Right renal pelvis (tissue), 4 donors: ENCODE measurements around the gene EGFL7. TPM values are rescaled to one million over a fixed set of nuclear protein-coding genes. Genes with fewer than 3 reads are reported as not detected.

Experiments used
- DNase-seq, 4 donors: peaks; one replicate each; pipeline ENCODE4 v3.0.0-alpha.2; 2013; ENCODE audit warnings: low read depth in 4 of 4, low spot score in 3 of 4, missing footprints in 1 of 4
- polyA plus RNA-seq, 4 donors: library from polyadenylated mRNA; unstranded; fragments of 120-200 nt; gene quantifications; one replicate each; pipeline ENCODE4 v1.2.1, GENCODE V29; 2013; ENCODE audit not compliant: insufficient read length in 4 of 4

Gene EGFL7
- polyA plus RNA-seq, 4 donors = 52.6 to 97.9 (median 59.2) TPM

DNA sequence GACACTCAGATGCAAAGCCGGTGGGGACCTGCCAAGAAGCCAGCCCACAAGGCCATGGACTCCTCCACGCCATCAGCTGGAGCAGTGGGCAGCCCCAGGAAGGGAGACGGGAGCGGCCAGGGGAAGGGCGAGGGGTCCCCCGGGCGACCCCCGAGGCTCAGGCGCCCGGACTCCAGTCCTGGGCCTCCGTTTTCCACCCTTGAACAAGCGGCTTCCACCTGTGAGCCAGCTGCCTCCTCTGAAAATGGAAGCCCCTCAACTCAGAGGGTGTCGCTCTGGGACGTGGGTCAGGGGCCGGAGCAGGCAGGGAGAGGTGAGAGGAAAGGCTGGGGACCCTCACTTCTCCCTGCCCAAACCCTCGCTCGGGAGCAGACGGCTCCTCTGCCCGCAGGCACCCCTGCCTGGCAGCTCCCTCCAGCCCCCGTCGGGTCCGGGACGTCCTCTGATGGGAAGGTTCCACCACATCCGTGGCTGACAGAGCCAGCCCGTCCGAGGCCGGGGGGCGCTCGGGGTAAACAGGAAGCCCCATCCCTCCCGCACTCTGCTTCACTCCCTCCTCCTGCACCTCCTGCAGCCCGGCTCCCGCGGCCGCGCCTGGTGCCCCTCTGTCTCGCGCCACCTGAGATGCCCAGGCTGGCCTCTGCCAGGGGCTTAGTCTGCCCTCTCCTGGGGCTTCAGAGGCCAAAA is 3.7 kb upstream of the EGFL7 start:
- DNase-seq = no peak

DNA sequence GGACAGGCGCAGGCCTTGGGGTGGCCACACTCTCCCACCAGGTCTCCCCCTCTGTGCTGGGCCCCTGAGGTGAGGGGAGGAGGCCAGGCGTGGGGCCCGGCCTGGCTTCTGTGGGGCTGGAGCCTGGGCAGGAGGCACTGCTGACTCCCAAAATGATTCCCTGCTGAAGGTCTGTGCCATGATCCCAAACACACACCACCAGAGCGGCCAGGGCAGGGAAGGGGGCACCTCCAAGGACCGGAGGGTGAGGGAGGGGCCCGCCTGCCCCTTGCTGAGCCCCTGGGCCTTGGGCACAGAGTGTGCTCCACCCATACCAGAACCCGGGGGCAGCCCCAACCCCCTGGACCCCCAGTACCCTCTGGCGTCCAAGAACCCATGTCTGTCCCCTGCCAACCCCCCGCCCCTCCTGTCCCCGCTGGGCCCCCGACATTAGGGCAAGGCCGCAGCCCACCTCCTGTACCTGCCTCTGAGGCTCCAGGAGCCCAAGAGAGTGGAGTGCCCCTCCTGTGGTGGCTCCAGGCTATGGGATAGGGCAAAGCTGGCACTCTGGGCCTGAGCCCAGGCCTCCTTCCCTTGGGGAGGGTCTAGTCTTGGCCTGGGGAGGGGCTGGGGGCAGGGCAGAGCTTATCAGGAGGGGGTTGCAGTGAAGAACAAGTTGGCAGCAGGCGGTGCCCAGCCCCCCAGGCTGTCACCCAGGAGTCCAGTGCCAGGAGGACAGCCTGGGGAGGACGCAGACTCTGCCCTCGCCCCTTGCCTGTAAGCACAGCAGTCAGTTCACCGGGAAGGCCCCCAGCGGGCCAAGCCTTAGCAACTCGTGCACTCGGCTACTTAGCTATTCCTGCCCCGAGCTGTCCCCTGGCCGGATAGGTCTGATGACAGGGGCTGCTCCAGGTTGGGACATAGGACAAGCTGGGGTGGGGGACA is 2.6 kb upstream of the EGFL7 start:
- DNase-seq = no peak

DNA sequence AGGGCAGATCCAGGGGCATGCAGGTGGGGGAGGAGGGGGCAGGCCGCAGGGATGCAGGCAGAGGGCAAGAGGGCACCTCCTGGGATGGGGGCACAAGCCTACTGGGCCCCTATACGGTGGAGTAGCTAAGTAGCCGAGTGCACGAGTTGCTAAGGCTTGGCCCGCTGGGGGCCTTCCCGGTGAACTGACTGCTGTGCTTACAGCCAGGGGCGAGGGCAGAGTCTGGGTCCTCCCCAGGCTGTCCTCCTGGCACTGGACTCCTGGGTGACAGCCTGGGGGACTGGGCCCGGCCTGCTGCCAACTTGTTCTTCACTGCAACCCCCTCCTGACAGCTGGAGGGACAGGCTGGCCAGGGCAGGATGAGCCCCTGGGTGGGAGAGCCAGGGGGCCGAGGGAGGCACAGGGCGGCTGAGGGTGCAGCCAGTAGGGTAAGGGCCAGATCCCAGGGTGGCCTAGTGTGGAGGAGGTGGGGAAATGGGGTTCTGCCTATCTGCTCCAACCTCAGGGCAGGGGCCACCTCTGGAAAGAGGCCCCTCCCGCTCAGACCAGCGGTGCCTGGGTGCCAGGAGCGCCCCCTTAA is 1.7 kb upstream of the EGFL7 start:
- DNase-seq = no peak

DNA sequence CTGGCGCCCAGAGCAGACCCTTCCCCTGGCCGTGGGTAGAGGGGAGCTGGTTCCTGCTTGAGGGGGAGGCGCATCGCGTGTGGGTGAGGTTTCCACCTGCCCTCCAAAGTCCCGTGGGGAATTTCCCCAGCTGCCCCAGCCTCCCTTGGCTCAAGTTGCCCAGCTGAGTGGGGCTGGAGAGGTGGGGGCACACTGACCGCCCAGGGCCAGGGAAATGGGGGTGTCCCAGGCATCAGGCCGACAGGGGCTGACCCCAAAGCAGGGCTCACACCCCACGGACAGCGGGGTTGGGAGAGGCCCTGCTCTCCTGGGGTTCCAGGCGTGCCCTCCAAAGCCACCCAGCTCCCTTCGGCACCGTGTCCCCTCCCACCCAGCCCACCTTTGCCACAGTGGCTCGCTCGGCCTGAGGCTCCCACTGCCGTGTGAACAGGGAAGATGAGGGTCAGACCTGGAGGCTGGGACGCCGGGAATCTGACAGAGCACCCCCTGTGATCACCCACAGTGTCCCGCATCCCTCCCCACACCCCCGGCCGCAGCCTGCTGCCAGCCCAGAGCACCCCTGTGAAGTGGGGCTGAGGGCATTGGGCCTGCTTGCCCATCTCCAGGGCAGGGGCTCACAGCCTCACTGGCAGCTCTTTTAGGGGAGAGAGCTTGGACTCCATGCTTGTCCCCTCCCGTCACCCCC is 933 bp upstream of the EGFL7 start:
- DNase-seq = no peak

DNA sequence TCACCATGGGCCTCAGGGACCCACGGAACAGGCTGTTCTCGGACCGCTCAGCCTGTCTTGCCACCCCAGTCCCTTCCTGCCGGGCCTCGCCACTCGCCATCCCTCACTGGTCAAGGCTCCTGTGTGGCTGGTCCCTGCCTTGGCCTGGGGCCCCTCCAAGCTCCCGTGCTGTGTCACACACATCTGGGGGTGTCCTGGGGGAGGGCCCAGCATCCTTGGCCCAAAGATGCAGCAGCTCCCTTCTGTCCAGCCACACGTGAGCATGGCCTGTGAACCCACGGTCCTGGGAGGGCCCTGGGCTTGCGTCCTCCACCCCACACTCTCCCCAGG is 425 bp upstream of the EGFL7 start:
- DNase-seq = no peak

DNA sequence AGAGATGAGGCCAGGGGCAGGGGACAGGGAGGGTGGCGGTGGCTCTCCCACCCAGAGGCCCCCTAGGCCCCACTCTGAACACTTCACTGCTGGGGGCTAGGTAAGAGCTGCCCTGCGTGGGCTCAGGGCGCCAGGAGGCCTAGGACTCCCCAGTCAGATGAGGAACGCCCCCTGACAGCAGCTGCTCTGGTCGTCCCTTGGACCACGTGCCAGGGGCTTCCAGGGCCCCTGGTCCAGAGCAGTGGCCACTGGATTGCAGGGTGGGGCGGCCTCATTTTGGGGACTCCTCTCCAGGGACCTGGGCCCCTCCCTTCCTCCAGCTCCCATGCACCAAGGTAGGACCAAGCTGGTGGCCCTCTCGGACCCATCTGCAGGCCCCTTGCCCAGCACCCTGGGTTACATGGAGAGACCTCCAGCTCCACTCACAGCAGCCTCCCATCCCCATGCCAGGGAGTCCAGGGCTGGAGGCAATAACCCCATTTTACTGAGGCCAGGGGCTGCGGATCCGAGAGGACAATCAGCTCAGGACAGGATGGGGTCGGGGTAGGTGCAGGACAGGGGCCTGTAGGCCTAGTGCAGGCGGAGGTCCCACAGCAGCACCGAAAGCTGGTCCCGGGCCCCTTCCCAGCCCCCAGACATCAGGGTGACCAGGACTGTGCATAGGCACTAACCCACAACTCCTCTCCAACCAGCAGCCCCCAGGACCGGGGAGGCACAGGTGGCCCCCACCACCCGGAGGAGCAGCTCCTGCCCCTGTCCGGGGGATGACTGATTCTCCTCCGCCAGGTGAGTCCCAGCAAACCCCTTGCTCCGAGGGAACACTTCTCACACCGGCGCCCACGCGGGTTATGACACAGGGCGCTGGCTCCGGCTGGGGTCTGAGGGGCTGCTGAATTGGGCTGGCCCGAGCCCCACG is 1.5 kb downstream of the EGFL7 start:
- DNase-seq = no peak

DNA sequence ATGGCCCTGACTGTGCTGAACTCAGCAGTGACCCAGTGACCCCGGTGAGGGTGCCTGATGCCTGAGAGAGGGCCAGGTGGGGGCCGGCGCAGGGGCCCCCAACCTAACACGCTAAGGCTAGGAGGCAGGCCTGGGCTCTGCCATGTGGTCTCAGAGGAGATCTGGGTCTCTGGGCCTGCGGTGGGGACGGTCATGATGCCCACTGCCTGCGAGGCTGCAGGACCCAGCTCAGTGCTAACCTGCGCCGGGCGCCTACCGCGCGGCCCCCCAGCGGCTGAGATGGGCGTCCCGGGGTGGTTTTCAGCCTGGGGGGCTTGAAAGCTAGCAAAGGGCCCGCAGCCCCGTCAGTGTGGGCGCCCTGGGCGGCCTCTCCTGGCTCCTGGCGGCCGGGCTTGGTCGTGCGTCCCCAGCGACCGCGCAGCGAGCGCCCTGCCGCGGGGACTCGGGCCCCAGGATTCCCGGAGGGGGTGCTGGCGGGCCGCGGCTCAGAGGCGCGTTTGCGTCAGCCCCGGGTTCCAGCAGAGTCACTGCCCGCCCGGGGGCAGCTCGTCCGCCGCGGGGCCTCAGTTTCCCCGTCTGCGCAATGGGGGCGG is 2.5 kb downstream of the EGFL7 start:
- DNase-seq = no peak

DNA sequence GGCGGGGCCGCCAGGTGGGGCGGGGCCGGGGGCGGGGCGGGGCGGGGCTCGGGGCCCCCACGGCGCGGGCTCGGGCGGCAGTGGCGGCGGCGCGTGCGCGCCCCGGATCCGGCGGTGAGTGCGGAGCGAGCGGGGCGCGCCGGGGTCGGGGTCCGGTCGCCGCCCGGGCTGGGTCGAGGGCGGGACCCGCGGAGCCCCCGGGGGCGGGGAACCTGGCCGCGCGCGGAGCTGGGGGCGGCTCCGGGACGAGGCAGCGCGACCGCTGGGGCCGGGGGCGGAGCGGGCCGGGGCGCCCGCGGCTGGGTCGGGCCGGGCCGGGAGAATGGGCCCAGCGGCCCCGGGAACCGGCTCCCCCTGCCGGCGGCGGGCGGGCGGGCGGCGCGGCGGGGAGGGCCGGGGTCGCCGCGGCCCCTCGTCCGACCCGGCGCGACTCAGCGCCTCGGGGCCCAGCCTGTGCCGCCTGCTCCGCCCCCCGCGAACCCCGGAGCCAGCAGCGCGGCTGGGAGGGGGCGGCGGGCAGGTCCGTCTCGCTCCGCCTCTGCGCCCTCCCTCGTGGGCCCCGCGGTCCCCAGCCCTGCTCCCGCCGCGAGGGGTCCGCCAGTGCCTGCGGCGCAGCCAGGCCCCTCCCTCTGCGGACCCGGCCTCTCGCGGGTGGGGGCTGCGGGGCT is 3.1 kb downstream of the EGFL7 start:
- DNase-seq = no peak

DNA sequence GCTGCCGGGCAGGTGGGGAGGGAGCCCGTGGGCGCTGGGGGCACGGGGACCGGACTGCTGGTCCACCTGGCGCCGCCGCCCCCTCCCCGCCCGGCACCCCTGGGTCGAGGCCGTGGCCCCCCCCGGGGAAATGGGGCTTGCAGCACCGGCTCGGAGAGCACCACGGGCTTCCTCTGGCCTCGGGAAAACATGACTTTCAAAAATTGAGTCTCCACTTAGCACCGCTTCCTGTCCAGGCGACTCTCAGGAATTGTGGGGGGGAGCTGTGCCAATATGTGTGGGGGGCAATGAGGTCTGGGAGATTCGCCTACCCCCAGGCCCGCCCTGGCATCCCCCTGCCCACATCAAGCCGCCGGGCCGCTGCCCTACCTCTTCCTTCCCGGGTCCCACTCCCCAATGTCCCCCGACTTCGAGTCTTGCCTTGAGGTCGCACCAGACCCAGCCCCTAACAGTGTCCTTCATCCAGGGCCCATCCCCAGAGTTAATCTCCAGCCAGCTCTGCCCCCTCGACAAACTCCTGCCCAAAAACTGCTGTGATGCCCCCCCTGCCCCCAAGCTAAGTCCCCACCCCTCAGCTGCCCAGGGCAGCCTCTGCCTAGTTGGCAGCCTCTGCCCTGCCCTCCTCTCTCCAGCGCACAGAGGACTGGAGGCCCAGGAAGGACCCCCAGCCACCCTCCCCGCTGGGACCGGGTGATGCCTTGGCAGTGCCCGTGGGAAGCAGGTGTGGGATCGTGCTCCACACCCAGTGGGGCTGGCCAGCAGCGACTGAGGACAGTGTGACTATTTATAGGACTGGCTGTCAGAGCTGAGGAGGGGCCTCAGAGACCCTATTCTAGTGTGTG is 3.9 kb downstream of the EGFL7 start:
- no peak for DNase-seq

DNA sequence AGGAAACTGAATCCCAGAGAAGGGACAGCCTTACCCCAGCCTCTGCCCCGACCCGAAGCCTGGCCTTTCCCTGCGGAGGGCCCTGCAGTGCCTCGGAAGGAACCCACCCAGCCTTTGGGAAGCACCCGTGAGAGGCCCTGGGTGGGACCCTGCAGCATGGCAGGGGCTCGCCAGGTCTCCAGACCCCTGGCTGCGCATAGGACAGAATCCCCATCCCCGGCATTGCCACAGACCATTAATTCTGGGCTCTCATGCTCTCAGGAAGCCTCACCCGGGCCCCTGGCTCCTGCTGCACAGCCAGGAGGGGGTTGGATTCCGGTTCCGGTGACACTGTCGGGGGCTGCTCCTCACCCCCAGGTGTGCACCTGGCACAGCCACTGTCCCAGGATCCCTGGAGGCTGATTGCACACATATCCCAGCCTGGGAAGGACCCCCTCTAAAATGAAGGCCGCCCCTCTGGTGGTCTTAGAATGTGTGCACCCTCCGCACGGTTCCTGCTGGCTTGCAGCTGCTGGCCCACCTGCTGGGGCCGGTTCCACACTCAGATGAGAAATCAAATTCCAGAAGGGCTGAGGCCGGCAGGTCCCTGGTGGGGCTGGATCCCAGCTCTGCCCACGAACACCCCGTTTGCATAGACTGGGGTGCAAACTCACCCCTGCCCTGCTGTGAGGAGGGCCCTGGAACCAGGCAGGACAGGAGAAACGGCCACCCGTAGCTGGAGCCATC is 4.7 kb downstream of the EGFL7 start:
- DNase-seq = no peak

DNA sequence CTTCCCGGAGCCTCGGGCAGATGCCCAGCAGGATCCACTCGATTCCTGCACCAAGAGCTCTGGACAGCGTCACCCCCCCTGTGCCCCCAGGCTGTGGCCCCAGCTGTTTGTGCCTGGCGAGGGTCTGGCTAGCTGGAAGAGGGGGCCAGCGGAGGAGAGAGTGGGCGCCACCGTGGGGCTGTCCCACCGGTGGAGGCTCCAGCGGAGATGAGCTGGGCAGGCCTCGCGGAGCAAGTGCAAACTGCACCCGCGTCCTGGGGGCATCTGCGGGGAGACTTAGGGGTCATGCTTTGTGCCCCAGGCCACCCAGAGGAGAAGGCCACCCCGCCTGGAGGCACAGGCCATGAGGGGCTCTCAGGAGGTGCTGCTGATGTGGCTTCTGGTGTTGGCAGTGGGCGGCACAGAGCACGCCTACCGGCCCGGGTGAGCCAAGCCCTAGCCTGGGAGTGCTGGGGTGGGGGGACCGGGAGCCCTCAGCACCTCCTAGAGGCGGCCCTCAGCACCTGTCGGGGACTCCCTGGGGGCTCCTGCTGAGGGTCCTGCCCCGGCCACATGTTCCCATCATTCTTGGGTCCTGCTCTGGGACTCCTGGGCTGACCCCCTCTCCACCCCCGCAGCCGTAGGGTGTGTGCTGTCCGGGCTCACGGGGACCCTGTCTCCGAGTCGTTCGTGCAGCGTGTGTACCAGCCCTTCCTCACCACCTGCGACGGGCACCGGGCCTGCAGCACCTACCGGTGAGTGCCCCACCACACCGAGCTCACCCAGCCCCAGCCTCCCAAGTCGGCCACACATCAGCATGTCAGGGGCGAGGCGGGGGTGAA is 5.4 kb downstream of the EGFL7 start:
- no peak for DNase-seq

DNA sequence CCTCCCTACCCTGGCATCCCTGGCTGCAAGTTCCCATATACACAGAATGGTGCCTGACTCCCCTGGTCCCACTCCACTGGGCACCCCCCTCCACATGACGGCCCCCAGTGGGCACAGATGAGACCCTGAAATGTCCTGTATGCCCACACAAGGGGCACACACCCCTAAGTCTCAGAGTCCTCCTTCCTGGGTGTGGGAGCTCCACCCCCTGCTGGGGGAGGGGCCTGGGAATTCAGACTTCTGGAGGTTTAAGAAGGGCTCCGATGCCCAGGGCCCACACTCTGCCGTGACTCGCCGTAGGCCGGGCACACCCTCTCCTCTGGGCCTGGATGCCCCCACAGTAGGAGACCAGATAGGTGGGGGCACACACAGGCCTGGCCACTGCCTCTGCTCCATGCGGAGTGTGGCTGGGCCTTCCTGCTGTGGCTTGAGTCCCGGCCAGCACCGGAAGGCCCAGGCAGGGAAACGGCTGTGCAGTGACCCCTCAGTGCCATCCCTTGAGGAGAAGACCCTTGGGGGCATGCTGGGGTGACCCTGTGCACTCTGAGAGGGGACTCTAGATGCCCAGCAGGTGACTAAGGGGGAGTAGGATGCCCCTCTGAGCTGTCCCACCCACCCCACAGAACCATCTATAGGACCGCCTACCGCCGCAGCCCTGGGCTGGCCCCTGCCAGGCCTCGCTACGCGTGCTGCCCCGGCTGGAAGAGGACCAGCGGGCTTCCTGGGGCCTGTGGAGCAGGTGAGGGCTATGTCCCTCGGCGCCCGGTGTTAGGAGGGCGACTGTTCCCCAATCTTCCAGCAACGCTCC is 6.5 kb downstream of the EGFL7 start:
- no peak for DNase-seq

DNA sequence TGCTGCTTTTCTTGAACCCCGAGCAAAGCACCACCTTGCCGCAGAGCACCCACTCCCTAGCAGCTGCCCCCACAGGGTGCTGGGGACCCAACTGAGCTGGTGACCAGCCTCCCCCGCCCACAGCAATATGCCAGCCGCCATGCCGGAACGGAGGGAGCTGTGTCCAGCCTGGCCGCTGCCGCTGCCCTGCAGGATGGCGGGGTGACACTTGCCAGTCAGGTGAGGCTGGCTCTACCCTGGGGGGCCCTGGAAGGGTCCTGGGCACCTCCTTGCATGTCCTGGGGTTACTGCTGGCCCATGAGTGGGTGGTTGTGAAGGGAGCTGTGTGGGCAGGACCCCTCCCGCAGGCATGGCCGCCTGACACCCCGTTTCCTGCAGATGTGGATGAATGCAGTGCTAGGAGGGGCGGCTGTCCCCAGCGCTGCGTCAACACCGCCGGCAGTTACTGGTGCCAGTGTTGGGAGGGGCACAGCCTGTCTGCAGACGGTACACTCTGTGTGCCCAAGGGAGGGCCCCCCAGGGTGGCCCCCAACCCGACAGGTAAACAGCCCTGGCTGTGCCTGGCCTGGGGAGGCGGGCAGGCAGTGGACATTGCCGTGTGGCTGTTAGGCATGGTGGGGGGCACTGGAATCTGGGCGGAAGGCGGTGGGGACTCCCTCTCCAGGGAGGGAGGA is 7.2 kb downstream of the EGFL7 start:
- DNase-seq = no peak

DNA sequence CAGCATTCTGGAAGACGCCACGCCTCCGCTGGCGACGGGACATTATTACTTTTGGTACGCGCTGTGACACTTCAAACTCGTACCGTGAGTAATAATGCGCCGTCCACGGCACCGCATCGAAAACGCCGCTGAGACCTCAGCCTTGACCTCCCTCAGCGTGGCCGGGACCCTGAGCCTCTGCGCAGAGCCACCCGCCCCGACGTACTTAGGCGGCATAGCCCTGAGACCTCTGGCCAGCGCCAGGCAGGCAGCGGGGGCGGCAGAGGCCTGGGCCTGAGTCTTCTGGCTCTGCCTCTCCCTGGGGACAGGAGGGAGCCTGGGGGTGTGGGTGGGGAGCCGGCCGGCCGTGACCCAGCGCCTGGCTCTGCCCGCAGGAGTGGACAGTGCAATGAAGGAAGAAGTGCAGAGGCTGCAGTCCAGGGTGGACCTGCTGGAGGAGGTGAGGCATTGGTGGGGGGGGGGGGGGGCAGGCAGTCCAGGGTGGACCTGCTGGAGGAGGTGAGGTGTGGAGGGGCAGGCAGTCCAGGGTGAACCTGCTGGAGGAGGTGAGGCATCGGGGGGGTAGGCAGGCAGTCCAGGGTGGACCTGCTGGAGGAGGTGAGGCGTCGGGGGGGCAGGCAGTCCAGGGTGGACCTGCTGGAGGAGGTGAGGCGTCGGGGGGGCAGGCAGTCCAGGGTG is 8.0 kb downstream of the EGFL7 start:
- DNase-seq = no peak

DNA sequence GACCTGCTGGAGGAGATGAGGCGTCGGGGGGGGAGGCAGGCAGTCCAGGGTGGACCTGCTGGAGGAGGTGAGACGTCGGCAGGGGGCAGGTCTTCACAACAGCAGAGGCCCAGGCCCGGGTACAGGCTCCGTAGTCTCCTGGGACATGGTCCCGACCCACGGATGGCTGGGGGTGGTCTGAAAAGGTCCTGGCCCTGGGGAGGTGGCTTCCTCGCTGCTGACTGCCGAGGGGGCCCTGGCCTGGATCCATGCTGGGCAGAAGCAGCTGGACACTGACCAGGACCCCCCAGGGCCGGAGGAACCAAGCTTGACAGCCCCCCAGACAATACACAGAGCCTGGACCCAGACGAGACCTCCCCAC is 8.5 kb downstream of the EGFL7 start:
- DNase-seq = no peak
